Endothelial cell of umbilical vein (primary cell): ENCODE data around the gene GAP43. TPM values are rescaled to one million over a fixed set of nuclear protein-coding genes. Genes with fewer than 3 reads are reported as not detected.

ENCODE experiments used
- BruUV-seq: library from RNA; stranded (reverse); fragments of 400-500 nt; replicated peaks from 2 replicates; lab custom pipeline; 2021; lab: Mats Ljungman, UMichigan
- CTCF ChIA-PET: fragments of 300-600, 350-600 bp; sonication (Branson Sonifier 250); formaldehyde crosslinking; loops from one replicate; lab custom pipeline; 2021; ENCODE audit warnings: antibody characterized with exemption, inconsistent platforms; lab: Charles Lee
- POLR2A ChIA-PET: fragments of 300-600, 350-600 bp; sonication (Branson Sonifier 250); formaldehyde crosslinking; loops from one replicate; lab custom pipeline; 2021; ENCODE audit warnings: antibody characterized with exemption, inconsistent platforms; lab: Charles Lee
- DNase-seq: peaks from one replicate; pipeline ENCODE4 v3.0.0-alpha.2; 2011; ENCODE audit warnings: low read depth, low spot score
- FAIRE-seq: peaks from 2 replicates; lab custom pipeline; 2011; peaks lifted over from hg19 to GRCh38; lab: Jason Lieb, UNC
- H2AFZ ChIP-seq: 2 replicates; pipeline ENCODE4 v1.6.0; 2012; ENCODE audit warnings: low read depth, low read length, control low read depth, inconsistent platforms
- H3K27ac ChIP-seq: 2 replicates; pipeline ENCODE4 v1.5.1; 2011; ENCODE audit warnings: low read depth, mild to moderate bottlenecking, control low read depth, low read length, moderate library complexity; ENCODE audit not compliant: insufficient read depth
- H3K27me3 ChIP-seq, 2 experiments: 2 replicates each; pipeline versions ENCODE4 v1.6.0 to v1.6.1; 2011; ENCODE audit warnings: low read length in 2 of 2, mixed read lengths in 1 of 2; ENCODE audit not compliant: control insufficient read depth in 2 of 2, insufficient read depth in 2 of 2
- H3K36me3 ChIP-seq, 2 experiments: 2 replicates in 1 of 2; 3 replicates in 1 of 2; pipeline ENCODE4 v1.5.1; 2011; ENCODE audit warnings: low read length in 2 of 2, mild to moderate bottlenecking in 1 of 2, moderate library complexity in 1 of 2; ENCODE audit not compliant: control insufficient read depth in 2 of 2, insufficient read depth in 2 of 2; ENCODE audit errors: extremely low read depth in 1 of 2
- H3K4me1 ChIP-seq: 3 replicates; pipeline ENCODE4 v1.5.1; 2011; ENCODE audit warnings: mild to moderate bottlenecking, low read length; ENCODE audit not compliant: control insufficient read depth, insufficient read depth; ENCODE audit errors: extremely low read depth
- H3K4me2 ChIP-seq: 2 replicates; pipeline ENCODE4 v1.6.1; 2011; ENCODE audit warnings: low read length, control low read depth, mixed read lengths; ENCODE audit not compliant: insufficient read depth
- H3K4me3 ChIP-seq, 3 experiments: fragments of 200-600 bp in 1 of 3; sonication (generic), shearing (Covaris generic) in 1 of 3; replicated peaks in 1 of 3; 2 replicates each; pipeline ENCODE4 v1.5.1; 2011 to 2016; ENCODE audit warnings: control low read depth in 3 of 3, low read length in 3 of 3, mild to moderate bottlenecking in 2 of 3, inconsistent platforms in 1 of 3, low read depth in 1 of 3, moderate library complexity in 1 of 3; ENCODE audit not compliant: insufficient read depth in 1 of 3
- H3K79me2 ChIP-seq: 2 replicates; pipeline ENCODE4 v1.6.0; 2012; ENCODE audit warnings: low read length, inconsistent platforms; ENCODE audit not compliant: control insufficient read depth, insufficient read depth
- H3K9ac ChIP-seq: replicated peaks from 2 replicates; pipeline ENCODE3; 2011; ENCODE audit warnings: low read length, control low read depth; ENCODE audit not compliant: insufficient read depth; ENCODE audit errors: extremely low read depth
- H3K9me1 ChIP-seq: replicated peaks from 3 replicates; pipeline ENCODE4 v1.6.0; 2011; ENCODE audit warnings: mild to moderate bottlenecking, low read length; ENCODE audit not compliant: control insufficient read depth, insufficient read depth; ENCODE audit errors: extremely low read depth
- H3K9me3 ChIP-seq: replicated peaks from 2 replicates; pipeline ENCODE4 v1.5.1; 2012; ENCODE audit warnings: low read length, inconsistent platforms; ENCODE audit not compliant: control insufficient read depth, insufficient read depth
- H4K20me1 ChIP-seq: replicated peaks from 2 replicates; pipeline ENCODE3; 2011; ENCODE audit warnings: mild to moderate bottlenecking, low read length; ENCODE audit not compliant: control insufficient read depth, insufficient read depth; ENCODE audit errors: extremely low read depth
- EZH2 ChIP-seq: IDR thresholded peaks from 2 replicates; pipeline ENCODE4 v1.6.1; 2012; ENCODE audit warnings: borderline replicate concordance, low read depth, mild to moderate bottlenecking, moderate library complexity, low read length, inconsistent platforms; ENCODE audit not compliant: severe bottlenecking
- FOS ChIP-seq: IDR thresholded peaks from 2 replicates; pipeline ENCODE4 v1.6.1; 2011; ENCODE audit warnings: mild to moderate bottlenecking, low read length, moderate library complexity, borderline replicate concordance; ENCODE audit not compliant: insufficient read depth
- GATA2 ChIP-seq: IDR thresholded peaks from 2 replicates; pipeline ENCODE4 v1.7.0; 2011; ENCODE audit warnings: low read depth, mild to moderate bottlenecking, moderate library complexity, mixed read lengths, low read length; ENCODE audit not compliant: insufficient read length, insufficient read depth
- JUN ChIP-seq: IDR thresholded peaks from 2 replicates; pipeline ENCODE4 v1.6.1; 2011; ENCODE audit warnings: borderline replicate concordance, low read depth; ENCODE audit not compliant: insufficient read length, insufficient read depth
- MYC ChIP-seq: IDR thresholded peaks from one replicate; pipeline ENCODE4 v1.6.1; 2011; ENCODE audit warnings: mild to moderate bottlenecking, low read depth, low read length
- POLR2A ChIP-seq: IDR thresholded peaks from 2 replicates; pipeline ENCODE4 v1.6.1; 2012; ENCODE audit warnings: low read depth, mild to moderate bottlenecking, control low read depth, low read length
- POLR2AphosphoS5 ChIP-seq: IDR thresholded peaks from 2 replicates; pipeline ENCODE4 v1.6.1; 2012; ENCODE audit warnings: low read depth, mild to moderate bottlenecking, control low read depth, low read length, moderate library complexity; ENCODE audit not compliant: insufficient read depth
- dilution Hi-C: fragments of 300-500 bp; cut with MboI; formaldehyde crosslinking; loops from one replicate; pipeline ENCODE4 v1.15.0; 2019; ENCODE audit warnings: low sequenced_read_pairs; ENCODE audit not compliant: extremely low pct_ligation_motif_present
- intact Hi-C: fragments of 100-400 bp; cut with micrococcal nuclease; formaldehyde crosslinking; loops from one replicate; pipeline ENCODE4 v1.10.0; 2022
- polyA plus RNA-seq, 4 experiments: library from polyadenylated mRNA; depleted of rRNA in 3 of 4; stranded (reverse) in 3 of 4; unstranded in 1 of 4; fragments of >200 nt; gene quantifications; 2 replicates each; pipeline versions ENCODE4 v1.2.1 to v1.2.3, GENCODE V29; 2011 to 2012; ENCODE audit warnings: missing spikeins in 1 of 4
- total RNA-seq: library from RNA; stranded (reverse); gene quantifications from 2 replicates; pipeline ENCODE4 v1.2.3, GENCODE V29; 2021
- TF ChIP-seq, protein P1 (sequence below): IDR thresholded peaks from 2 replicates; pipeline ENCODE4 v1.6.1; 2011; ENCODE audit not compliant: insufficient read depth, insufficient read length
- TF ChIP-seq, protein P2 (sequence below), 2 donors: IDR thresholded peaks; 1 replicate in 1 of 2; 2 replicates in 1 of 2; pipeline ENCODE4 v1.5.1; 2011; ENCODE audit warnings: low read length in 2 of 2, mild to moderate bottlenecking in 2 of 2, moderate library complexity in 2 of 2, control low read depth in 1 of 2, inconsistent platforms in 1 of 2, low read depth in 1 of 2; ENCODE audit not compliant: insufficient read depth in 1 of 2; ENCODE audit errors: extremely low read depth in 1 of 2

GAP43 gene
- total and polyA plus RNA-seq, 2 donors (not counting 3 experiments of a cell fraction or from before 2014, with no cell fraction given), result 0.06 TPM; not detected in 1

- H3K4me2 ChIP-seq, result no peak overlapping the region
- CTCF ChIA-PET, result interaction anchor here (1.0 kb wide), 1 partner anchor 57 kb away, joined by 3 read pairs; no protein-coding TSS in a partner anchor
Observed at GRCh38 chr3:115758076-115758763, 134.9 kb downstream of the GAP43 start.

More at GRCh38 chr3:115758076-115758763, 134.9 kb downstream of the GAP43 start:
- Histone ChIP-seq H3K79me2 (no peaks in the 10 kb centered on the region), H3K9me3 (no peaks in the 10 kb centered on the region), H4K20me1 (no peaks in the 10 kb centered on the region), H3K27me3 (no peaks in the 10 kb centered on the region), H3K36me3 (no peaks in the 10 kb centered on the region), H3K9me1 (no peaks in the 10 kb centered on the region), H2AFZ (no peak overlapping the region), H3K27ac (no peak overlapping the region), H3K4me3 (no peak overlapping the region), H3K9ac (no peak overlapping the region), H3K4me1 (no peaks in the 10 kb centered on the region)
- intact Hi-C loops, result no loop called here
- dilution Hi-C loops, result no loop called here
- TF ChIP-seq, protein P1, sequence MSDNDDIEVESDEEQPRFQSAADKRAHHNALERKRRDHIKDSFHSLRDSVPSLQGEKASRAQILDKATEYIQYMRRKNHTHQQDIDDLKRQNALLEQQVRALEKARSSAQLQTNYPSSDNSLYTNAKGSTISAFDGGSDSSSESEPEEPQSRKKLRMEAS, result no peak
- TF ChIP-seq POLR2A, result no peak
- TF ChIP-seq, protein P2, sequence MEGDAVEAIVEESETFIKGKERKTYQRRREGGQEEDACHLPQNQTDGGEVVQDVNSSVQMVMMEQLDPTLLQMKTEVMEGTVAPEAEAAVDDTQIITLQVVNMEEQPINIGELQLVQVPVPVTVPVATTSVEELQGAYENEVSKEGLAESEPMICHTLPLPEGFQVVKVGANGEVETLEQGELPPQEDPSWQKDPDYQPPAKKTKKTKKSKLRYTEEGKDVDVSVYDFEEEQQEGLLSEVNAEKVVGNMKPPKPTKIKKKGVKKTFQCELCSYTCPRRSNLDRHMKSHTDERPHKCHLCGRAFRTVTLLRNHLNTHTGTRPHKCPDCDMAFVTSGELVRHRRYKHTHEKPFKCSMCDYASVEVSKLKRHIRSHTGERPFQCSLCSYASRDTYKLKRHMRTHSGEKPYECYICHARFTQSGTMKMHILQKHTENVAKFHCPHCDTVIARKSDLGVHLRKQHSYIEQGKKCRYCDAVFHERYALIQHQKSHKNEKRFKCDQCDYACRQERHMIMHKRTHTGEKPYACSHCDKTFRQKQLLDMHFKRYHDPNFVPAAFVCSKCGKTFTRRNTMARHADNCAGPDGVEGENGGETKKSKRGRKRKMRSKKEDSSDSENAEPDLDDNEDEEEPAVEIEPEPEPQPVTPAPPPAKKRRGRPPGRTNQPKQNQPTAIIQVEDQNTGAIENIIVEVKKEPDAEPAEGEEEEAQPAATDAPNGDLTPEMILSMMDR (IDR thresholded peaks at IDR 0.05; ENCODE audit: extremely low read depth in 1 of 2, insufficient read depth in 1 of 2, low read depth in 1 of 2, low read length in 2 of 2), result no peak
- no peak for TF ChIP-seq MYC
- TF ChIP-seq POLR2AphosphoS5, result no peak
- no peak for TF ChIP-seq JUN
- no peak for TF ChIP-seq GATA2
- no peak for TF ChIP-seq EZH2
- no peak for TF ChIP-seq FOS
- no TSS peak for BruUV-seq
- POLR2A ChIA-PET, result no interaction called here
- DNase-seq, result no peak
- FAIRE-seq, result no peak
